H1 (cell line): ENCODE measurements around the gene TNIK. TPM values are rescaled to one million over a fixed set of nuclear protein-coding genes. Genes with fewer than 3 reads are reported as not detected.

Experiments
- CBX8 ChIP-seq: fragments of 300-800, 300-1000 bp; sonication (generic); IDR thresholded peaks from 2 replicates; pipeline ENCODE4 v1.7.1; 2016; ENCODE audit warnings: low read depth, low read length, borderline replicate concordance
- PHF8 ChIP-seq: fragments of 200-600 bp; sonication (generic); conservative IDR thresholded peaks from 2 replicates; pipeline ENCODE4 v1.7.1; 2012; ENCODE audit warnings: low read depth, mild to moderate bottlenecking, inconsistent platforms, low read length, moderate library complexity
- POLR2AphosphoS5 ChIP-seq: IDR thresholded peaks from 2 replicates; pipeline ENCODE4 v1.6.1; 2011; ENCODE audit warnings: low read depth, low read length
- SAP30 ChIP-seq: fragments of 300-600 bp; sonication (generic); IDR thresholded peaks from 2 replicates; pipeline ENCODE4 v1.7.1; 2012; ENCODE audit warnings: low read length, moderate library complexity, mild to moderate bottlenecking, inconsistent platforms; ENCODE audit not compliant: insufficient read depth, insufficient replicate concordance
- SP2 ChIP-seq: IDR thresholded peaks from 2 replicates; pipeline ENCODE4 v1.6.1; 2012; ENCODE audit warnings: mild to moderate bottlenecking, low read length, inconsistent platforms
- polyA plus RNA-seq, 7 experiments: library from polyadenylated mRNA; depleted of rRNA in 3 of 7; stranded (reverse) in 5 of 7; unstranded in 2 of 7; fragments of >200 nt in 5 of 7; fragments of 200-250 nt in 2 of 7; gene quantifications; 1 replicate in 5 of 7; 2 replicates in 1 of 7; 4 replicates in 1 of 7; pipeline versions ENCODE4 v1.2.1 to v1.2.3, GENCODE V29; 2011 to 2013; ENCODE audit warnings: missing spikeins in 2 of 7, mixed read lengths in 2 of 7
- total RNA-seq: library from RNA; stranded (reverse); fragmentation: NEBNext Ultra II Directional; extraction: Animal tissue kit (Norgen Biotek cat#: 25700); gene quantifications from 2 replicates; pipeline ENCODE4 v1.2.1, GENCODE V29; 2021

The TNIK gene
- total and polyA plus RNA-seq, 2 of the 8 experiments (the other 6 are each of a cell fraction or from before 2014, with no cell fraction given) = 7.4 to 42.0 TPM

- no peak for TF ChIP-seq CBX8
- TF ChIP-seq PHF8 = no peak
- no peak for TF ChIP-seq SAP30
- no peak for TF ChIP-seq SP2
- TF ChIP-seq POLR2AphosphoS5 = no peak
Measured at GRCh38 chr3:171350364-171350763, 109.8 kb downstream of the TNIK start (continued).
